GM12873 (cell line): Measurements from ENCODE around the gene ETNPPL.

Experiments used
- TF ChIP-seq, protein P1 (sequence below): IDR thresholded peaks from 2 replicates; pipeline ENCODE4 v1.5.1; 2012; ENCODE audit warnings: low read depth, mild to moderate bottlenecking, moderate library complexity, low read length, control low read depth; ENCODE audit not compliant: insufficient read depth; ENCODE audit errors: missing control alignments

ETNPPL gene

DNA sequence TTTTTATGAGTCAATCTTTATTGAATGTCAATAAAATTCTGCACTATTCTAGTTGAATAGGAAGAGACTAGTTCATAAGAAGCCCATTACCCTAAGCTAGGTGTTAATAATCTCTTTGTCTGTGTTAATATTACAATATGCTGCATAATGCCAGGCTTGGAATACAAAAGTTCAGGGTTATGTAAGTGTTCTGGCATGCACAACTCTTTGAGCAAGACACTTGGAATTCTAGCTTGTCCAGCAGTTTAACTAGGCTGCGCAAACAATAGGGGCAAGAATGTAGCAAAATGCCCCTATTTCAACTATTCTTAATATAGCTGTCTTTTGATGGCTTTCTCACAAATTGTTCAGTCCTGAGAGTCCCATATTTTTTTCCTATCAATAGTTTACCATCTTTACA, 31.3 kb upstream of the ETNPPL start:
- TF ChIP-seq, protein P1, sequence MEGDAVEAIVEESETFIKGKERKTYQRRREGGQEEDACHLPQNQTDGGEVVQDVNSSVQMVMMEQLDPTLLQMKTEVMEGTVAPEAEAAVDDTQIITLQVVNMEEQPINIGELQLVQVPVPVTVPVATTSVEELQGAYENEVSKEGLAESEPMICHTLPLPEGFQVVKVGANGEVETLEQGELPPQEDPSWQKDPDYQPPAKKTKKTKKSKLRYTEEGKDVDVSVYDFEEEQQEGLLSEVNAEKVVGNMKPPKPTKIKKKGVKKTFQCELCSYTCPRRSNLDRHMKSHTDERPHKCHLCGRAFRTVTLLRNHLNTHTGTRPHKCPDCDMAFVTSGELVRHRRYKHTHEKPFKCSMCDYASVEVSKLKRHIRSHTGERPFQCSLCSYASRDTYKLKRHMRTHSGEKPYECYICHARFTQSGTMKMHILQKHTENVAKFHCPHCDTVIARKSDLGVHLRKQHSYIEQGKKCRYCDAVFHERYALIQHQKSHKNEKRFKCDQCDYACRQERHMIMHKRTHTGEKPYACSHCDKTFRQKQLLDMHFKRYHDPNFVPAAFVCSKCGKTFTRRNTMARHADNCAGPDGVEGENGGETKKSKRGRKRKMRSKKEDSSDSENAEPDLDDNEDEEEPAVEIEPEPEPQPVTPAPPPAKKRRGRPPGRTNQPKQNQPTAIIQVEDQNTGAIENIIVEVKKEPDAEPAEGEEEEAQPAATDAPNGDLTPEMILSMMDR, result no peak

DNA sequence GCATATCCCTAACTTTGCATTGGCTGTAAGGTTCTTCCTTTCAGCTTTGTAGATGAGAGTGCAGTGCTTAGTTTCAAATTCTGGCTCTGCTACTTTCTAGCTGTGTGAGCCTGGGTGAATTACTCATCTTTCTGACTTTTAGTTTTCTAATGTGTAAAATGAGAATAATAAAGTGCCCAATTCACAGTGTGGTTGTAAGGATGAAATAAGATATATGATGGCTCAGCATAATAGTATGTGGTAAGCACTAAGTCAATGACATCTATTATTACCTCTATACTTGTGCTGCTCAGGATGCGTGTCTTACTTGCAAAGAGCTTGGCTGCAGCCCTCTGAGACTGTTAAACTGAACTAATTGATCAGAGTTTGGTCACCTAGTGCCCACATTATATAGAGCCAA, 30.6 kb upstream of the ETNPPL start:
- TF ChIP-seq, protein P1, result no peak

DNA sequence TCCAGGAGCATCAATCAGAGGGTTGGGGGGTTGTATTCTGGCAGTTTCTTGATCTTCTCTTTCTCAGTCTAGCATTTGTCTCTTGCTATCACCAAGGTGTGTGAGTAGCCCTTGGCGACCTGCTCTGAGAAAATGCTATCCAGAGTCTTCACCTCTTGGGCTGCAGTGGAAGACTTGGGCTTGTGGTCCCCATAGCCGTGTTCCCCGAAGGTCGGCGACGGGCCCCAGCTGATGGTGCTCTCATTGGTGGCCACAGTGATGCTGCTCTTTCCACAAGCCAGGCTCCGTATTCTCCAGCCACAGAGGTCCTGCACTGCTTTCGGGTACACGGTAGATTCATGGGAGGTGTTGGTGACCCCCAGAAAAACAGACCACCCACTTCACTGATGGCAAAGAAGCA, 25.9 kb upstream of the ETNPPL start:
- TF ChIP-seq, protein P1, result no peak

DNA sequence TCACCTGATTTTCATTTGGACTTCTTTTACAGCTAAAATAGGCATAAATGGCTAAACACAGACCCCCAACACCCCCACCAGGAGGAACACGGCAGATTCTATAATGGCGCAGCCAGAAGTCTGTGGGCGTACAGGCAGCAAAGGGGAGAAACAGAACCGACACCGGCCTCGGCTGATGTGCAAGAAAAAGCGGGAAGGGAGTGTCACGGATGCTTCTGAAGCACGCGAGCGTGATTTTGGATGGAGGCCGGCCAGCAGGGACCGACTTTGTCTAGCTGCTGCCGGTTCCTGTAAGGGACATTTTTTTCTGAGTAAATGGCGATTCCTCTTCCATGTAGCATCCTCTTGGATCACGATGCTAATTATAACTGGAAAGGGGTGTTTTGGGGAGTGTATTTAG, 24.9 kb upstream of the ETNPPL start:
- TF ChIP-seq, protein P1, result no peak

GRCh38 chr4:108787106-108787505, 24.3 kb upstream of the ETNPPL start:
- TF ChIP-seq, protein P1, result no peak

DNA sequence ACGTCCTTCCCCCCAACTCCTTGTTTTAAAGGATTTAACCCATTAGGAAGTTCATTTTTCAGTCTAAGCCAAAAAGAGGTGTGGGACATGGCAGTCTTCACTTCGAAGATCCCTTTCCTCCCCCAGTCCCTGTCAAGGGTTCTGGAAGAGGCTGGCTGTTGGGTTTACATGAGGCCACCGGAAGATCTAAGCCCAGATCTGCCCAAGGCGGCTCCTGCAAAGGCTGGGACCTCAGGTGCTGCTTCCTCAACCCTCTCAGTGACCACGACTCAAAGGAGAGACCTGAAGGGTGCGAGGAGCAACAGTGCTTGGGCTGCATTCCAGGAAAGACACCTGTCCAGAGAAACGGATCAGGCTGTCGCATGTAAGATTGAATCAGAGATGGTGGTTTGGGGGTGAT, 23.5 kb upstream of the ETNPPL start:
- TF ChIP-seq, protein P1, result no peak

DNA sequence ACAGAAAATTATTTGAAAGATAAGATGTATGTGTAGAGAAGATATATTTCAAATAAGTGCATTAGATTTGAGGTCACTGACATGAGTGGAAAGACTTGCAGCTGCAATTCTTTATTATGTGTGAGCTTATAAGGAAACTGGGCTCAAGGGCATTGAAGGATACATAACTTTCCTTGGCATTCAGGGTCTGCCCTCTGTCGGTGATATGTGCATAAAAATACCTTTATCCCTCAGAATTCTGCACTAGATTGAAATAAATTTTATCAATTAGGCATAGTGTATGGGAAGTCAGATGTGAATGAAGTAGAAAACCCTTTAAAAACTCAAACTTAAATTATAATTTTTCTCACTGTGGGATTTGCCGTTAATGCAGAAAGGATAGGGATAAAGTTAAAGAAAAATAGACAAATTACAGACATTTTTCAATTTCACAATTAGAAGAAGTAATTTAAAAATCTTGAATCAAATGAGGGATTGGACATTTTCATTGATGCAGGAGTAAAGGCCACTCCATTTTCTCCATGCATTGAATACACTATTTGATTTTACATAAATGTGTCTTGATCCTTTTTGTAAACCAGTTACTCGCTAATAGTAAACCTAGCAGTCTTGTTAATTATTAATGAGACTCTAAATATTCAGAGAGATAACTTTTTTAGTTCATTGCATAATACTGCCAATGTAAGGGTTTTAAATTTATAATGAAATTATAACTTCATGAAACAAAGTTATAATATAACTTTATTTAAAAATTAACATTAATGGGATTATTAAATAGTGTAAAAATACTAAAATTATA, 21.0 kb upstream of the ETNPPL start:
- TF ChIP-seq, protein P1, result peak; percentile 24
